Epithelial cell of umbilical artery (primary cell): ENCODE measurements around the gene PANK1. TPM values are rescaled to one million over a fixed set of nuclear protein-coding genes. Genes with fewer than 3 reads are reported as not detected.

Experiments used
- total RNA-seq: library from RNA; depleted of rRNA; stranded (reverse); fragments of >200 nt; gene quantifications from 2 replicates; pipeline ENCODE4 v1.2.3, GENCODE V29; 2014

The PANK1 gene
- total RNA-seq = 2.6 and 9.0 TPM in 2 replicates

DNA sequence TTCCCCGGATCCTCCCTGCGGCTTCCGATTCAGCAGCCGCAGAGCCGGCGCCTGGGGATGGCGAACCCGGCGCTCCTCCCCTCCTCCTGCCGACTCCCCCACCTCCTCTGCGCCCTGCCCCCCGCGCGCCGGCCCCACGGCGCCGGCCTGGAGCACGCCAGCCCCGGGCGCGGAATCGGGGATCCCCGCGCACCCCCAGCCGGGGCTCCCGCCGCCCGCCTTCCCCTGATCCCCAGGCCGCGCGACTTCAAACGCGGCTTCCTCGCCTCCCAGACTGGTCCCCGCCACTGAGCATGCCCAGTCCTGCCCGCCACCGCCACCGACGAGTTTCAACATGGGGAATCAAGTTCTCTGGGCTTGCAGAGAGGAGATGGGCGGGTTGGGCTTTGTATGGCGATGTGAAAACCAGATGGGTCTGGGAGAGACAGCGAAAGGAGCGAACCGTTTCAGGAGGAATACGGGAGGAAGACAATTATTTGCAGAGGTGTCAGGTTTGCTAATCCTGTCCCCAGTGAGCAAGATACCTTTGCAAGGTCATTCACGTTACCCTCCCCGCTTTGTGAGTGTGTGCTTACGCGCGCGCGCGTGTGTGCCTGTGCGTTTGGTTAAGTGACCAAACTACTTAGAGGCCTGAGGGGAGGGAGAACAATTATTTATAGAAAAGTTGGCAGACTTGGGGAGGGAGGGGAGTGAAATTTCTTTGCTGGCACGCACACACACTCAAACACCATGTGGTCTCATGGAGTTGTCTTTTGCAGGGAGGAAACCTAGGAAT, at the start of gene PANK1:
TSS of gene PANK1 (minus strand) at position 276 of the 775 bp plus-strand sequence. CDS start 351 bp downstream, outside the sequence.

GRCh38 chr10:89535171-89536012, 109.7 kb downstream of the PANK1 start, which contains the start of gene SLC16A12:
Gene SLC16A12 (minus strand): TSS chr10:89535594. CDS start chr10:89462578, 73,016 bp downstream.

Other genes with a start within 250 kb of the PANK1 start
- 9.4 and 67.9 TPM in 2 replicates for gene IFIT5, start 230.7 kb downstream of the PANK1 start, total RNA-seq
- gene SLC16A12, start 109.6 kb downstream of the PANK1 start, total RNA-seq = not detected in 2 replicates
- gene KIF20B, start 56.3 kb upstream of the PANK1 start, total RNA-seq = 16.6 and 21.4 TPM in 2 replicates